Measurements from ENCODE around the gene MCTP1. TPM values are rescaled to one million over a fixed set of nuclear protein-coding genes. Genes with fewer than 3 reads are reported as not detected.

MCTP1 gene
- total and polyA plus RNA-seq, 2 of the 8 experiments (the other 6 are each of a cell fraction or from before 2014, with no cell fraction given), result 0.56 to 3.4 TPM

- H3K23me2 ChIP-seq (ENCODE audit: low read depth, low read length), result no peaks in the 10 kb centered on the region
- TF ChIP-seq GABPA (IDR thresholded peaks at IDR 0.05; ENCODE audit: borderline replicate concordance, insufficient read depth, low read length) (no peak), JUN (IDR thresholded peaks at IDR 0.05; ENCODE audit: low read depth, low read length) (no peak), RXRA (IDR thresholded peaks at IDR 0.05; ENCODE audit: insufficient read depth, low read depth, low read length) (no peak), SIRT6 (IDR thresholded peaks at IDR 0.05; ENCODE audit: low read length) (no peak), E2F6 (IDR thresholded peaks at IDR 0.05) (no peak), MAX (IDR thresholded peaks at IDR 0.05) (no peak), BACH1 (IDR thresholded peaks at IDR 0.05; ENCODE audit: low read length) (no peak), POU5F1 (IDR thresholded peaks at IDR 0.05; ENCODE audit: low read depth, low read length) (no peak), CHD2 (IDR thresholded peaks at IDR 0.05; ENCODE audit: low read length) (no peak)
- H3K14ac ChIP-seq (ENCODE audit: insufficient read length), result no peak overlapping the region
- WGBS, 2 experiments (ENCODE audit: extremely low coverage in 1 of 2, insufficient coverage in 1 of 2, insufficient read length in 1 of 2, insufficient replicate concordance in 2 of 2, low coverage in 1 of 2, low lambda C conversion rate in 2 of 2, missing lambda C conversion rate in 1 of 2), result 89% methylated on average over 1 of the region's 1 CpG; no CpG with 5 or more reads in 1 of the 2 experiments
- no peak overlapping the region for H3K18ac ChIP-seq (ENCODE audit: extremely low read depth, low read length)
- ChIA-PET POLR2A (ENCODE audit: partially characterized antibody) (no interaction called here), CTCF (ENCODE audit: partially characterized antibody) (no interaction called here)
- H4K91ac ChIP-seq (replicated peaks; ENCODE audit: insufficient read length, low read length), result no peak overlapping the region
- no peak overlapping the region for H3K4me3 ChIP-seq (ENCODE audit: extremely low read depth in 1 of 4, insufficient read depth in 2 of 4, low read depth in 3 of 4, low read length in 4 of 4)
- H2BK12ac ChIP-seq (ENCODE audit: low read depth, low read length), result no peak overlapping the region
- no peak overlapping the region for H2AK5ac ChIP-seq (ENCODE audit: low read depth, low read length)
- no peaks in the 10 kb centered on the region for H3K27me3 ChIP-seq (replicated peaks in 1 of 4; ENCODE audit: control insufficient read depth in 3 of 4, extremely low read depth in 1 of 4, insufficient read depth in 3 of 4, low read length in 3 of 4)
- H4K8ac ChIP-seq (ENCODE audit: extremely low read depth, insufficient read depth, low read length), result no peak overlapping the region
- no peaks in the 10 kb centered on the region for H3K36me3 ChIP-seq (ENCODE audit: control insufficient read depth in 2 of 4, insufficient read depth in 4 of 4, low read length in 3 of 4)
- H3K9me3 ChIP-seq (ENCODE audit: insufficient read depth in 2 of 2, low read depth in 1 of 2, low read length in 1 of 2), result no peaks in the 10 kb centered on the region
- no peak overlapping the region for H2BK5ac ChIP-seq (ENCODE audit: low read depth, low read length)
- no peak overlapping the region for H3K4ac ChIP-seq (replicated peaks; ENCODE audit: insufficient read length, low read depth, low read length)
- H2BK15ac ChIP-seq (ENCODE audit: low read length), result no peak overlapping the region
- H3K56ac ChIP-seq (replicated peaks; ENCODE audit: insufficient read length, low read depth, low read length), result no peak overlapping the region
- H3K79me2 ChIP-seq (ENCODE audit: control insufficient read depth in 1 of 2, insufficient read depth in 2 of 2, low read length in 2 of 2), result no peaks in the 10 kb centered on the region
- H4K20me1 ChIP-seq (replicated peaks in 1 of 2; ENCODE audit: control insufficient read depth in 1 of 2, insufficient read depth in 2 of 2, low read length in 2 of 2), result no peaks in the 10 kb centered on the region
- no peaks in the 10 kb centered on the region for H3K79me1 ChIP-seq (ENCODE audit: low read depth, low read length)
- no peak overlapping the region for H3K23ac ChIP-seq (ENCODE audit: insufficient read length)
- H3K27ac ChIP-seq (ENCODE audit: low read depth, low read length), result no peak overlapping the region
- no peak overlapping the region for H2BK120ac ChIP-seq (replicated peaks; ENCODE audit: low read depth, low read length)
- no peak overlapping the region for H3K4me2 ChIP-seq (ENCODE audit: insufficient read depth in 1 of 2, low read depth in 2 of 2, low read length in 2 of 2)
- H3K9ac ChIP-seq (replicated peaks in 1 of 4; ENCODE audit: extremely low read depth in 1 of 4, low read depth in 3 of 4, low read length in 3 of 4), result no peak overlapping the region
- DNase-seq (ENCODE audit: low read depth in 1 of 2, low spot score in 2 of 2), result no peak
- H3K4me1 ChIP-seq (replicated peaks in 1 of 4; ENCODE audit: control insufficient read depth in 3 of 4, insufficient read depth in 4 of 4, low read length in 3 of 4), result no peaks in the 10 kb centered on the region
- H4K5ac ChIP-seq (ENCODE audit: insufficient read length, low read depth, low read length), result no peak overlapping the region
- no peak overlapping the region for H2BK20ac ChIP-seq (ENCODE audit: low read length)
- no peak overlapping the region for H2AFZ ChIP-seq (ENCODE audit: low read length)
- no peak for FAIRE-seq
Measured at GRCh38 chr5:95124731-95125130, 160.2 kb downstream of the MCTP1 start.

Measured in H1 (cell line).